T1000 (cell line): ENCODE results near the gene RALGPS2.
"Not testable (repeated sequence)": the region's sequence is repeated elsewhere in the genome, so short reads cannot be mapped to it uniquely, and the experiment has no call there.

Experiments used
- DNase-seq: peaks from one replicate; lab custom pipeline; 2025; ENCODE audit warnings: mixed read lengths; lab: John Stamatoyannopoulos, UW

The RALGPS2 gene

GRCh38 chr1:178781533-178782330, 56.7 kb downstream of the RALGPS2 start:
- DNase-seq, result no peak

DNA sequence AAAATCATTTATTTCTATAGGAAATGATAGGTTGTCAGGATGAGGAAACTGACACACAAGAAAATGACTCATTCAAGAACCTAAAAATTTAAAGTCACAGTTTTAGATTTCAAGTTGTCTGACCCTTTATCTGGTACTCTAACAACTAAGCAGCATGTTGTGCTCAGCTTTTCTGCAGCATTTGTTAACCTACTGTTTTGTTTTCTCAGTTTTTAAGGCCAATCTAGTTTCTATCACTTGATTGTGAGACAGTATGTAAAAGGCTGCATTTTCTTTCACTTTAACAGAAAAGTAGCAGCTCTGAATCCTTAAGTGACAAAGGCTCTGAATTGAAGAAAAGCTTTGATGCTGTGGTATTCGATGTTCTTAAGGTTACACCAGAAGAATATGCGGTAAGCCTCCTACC, 59.1 kb downstream of the RALGPS2 start:
- DNase-seq, result no peak

- DNase-seq, result no peak
These were observed 67.3 kb downstream of the RALGPS2 start for GRCh38 chr1:178792394-178792793.

GRCh38 chr1:178796013-178796412, 71.0 kb downstream of the RALGPS2 start:
- DNase-seq, result no peak

GRCh38 chr1:178797590-178797989, 72.5 kb downstream of the RALGPS2 start:
- no peak for DNase-seq

DNA sequence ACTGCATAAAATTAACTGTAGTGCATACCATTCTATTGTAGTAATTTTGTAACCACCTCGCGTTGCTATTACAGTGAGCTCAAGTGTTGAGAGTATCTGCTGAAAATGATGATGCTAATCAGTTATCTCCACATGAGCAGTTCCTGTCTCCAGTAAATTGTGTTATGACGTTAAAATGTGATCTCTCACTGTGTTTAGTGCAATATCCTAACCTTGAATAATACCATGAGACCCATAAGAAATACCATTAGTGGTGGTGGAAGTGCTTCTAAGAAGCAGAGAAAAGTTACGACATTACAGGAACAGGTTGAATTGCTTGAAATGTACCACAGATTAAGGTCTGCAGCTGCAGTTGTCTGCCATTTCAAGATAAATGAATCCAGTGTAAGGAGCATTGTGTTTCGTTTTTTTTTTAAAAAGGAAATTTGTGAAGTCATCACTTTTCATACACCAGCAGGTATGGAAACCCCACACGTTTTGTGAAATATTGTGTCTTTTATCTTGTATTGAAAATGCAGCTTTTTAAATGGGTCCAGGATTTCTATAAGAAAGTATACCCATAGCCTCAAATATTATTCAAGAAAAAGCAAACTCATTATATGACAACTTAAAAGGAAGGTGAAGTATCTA, 73.3 kb downstream of the RALGPS2 start:
- no peak for DNase-seq

GRCh38 chr1:178802873-178803272, 77.8 kb downstream of the RALGPS2 start:
- no peak for DNase-seq

DNA sequence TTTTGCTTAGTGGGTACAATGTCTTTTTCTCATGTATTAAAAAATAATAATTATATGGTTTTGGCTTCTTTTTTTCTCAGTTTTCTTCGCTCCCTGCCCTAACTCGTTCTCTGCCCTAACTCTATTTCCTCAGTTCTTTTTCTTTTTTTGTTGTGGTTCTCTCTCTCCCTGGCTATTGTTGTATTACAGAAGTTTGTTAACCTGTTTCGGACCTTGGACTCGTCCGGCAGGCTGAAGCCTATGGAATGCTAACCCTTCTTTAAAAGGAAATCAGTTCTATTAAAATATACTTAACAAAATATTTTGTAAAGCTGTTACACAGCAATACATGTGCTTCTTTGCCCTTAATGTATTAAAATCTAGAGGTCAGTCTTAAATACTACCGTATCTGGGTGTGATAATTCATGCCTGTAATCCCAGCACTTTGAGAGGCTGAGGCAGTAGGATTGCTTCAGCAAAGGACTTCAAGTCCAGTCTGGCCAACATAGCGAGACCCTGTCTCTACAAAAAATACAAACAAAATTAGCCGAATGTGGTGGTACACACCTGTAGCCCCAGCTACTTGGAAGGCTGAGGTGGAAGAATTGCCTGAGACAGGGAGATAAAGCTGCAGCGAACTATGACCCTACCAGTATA, 81.7 kb downstream of the RALGPS2 start:
- DNase-seq, result no peak

DNA sequence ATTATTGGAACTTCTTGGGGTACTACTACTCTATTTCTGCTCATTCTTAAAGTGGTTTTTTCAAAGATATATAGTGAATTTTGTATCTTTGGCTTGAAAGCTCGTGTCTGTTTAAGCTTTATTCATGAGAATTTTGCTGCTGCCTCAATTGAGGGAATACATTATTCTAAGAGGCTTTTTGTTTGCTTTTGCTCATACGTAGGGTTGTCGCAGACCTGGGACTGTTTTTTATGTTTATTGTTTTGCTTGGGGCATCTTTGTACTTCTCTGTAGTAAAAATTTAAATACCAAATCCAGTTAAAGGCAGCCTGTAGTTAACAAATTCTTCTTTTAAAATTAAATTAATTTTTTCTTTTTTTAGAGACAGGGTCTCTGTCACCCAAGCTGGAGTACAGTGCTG, 83.5 kb downstream of the RALGPS2 start:
- DNase-seq, result no peak

- no peak for DNase-seq
These were observed 85.5 kb downstream of the RALGPS2 start for GRCh38 chr1:178810585-178810984.

GRCh38 chr1:178818416-178818815, 93.4 kb downstream of the RALGPS2 start:
- DNase-seq, result no peak

- DNase-seq, result no peak
These were observed 94.1 kb downstream of the RALGPS2 start for GRCh38 chr1:178819123-178819522.

DNA sequence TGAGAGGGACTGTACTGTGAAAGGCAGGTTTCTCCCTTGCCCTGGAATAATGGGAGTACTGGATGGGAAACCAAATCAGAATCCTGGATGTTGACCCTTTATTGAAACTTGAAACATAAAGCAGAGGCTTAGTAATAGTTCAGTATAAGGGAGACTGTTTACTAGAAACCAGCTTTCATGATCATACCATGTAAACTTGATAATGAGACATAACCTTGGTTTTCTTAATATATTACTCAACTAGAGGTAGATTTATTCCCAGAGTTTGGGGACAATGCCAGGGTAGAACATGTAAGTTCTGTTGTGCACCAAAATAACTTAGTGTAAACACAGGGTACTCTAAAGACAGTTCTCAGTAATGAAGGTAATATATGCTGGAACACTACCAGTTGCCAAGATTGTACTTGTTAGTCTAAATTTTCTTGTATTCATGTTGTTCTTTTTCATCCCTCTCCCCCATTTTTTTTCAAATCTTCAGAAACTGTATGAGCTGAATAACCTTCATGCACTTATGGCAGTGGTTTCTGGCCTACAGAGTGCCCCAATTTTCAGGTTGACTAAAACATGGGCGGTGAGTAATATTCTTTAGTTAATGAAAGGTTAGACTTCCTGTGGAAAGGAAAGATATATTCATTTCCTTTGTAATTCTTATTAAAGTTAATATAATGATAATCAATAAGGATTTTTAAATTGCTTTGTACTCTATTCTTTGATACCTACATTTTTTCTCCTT, 96.3 kb downstream of the RALGPS2 start:
- no peak for DNase-seq

GRCh38 chr1:178825167-178825566, 100.1 kb downstream of the RALGPS2 start:
- DNase-seq, result no peak

DNA sequence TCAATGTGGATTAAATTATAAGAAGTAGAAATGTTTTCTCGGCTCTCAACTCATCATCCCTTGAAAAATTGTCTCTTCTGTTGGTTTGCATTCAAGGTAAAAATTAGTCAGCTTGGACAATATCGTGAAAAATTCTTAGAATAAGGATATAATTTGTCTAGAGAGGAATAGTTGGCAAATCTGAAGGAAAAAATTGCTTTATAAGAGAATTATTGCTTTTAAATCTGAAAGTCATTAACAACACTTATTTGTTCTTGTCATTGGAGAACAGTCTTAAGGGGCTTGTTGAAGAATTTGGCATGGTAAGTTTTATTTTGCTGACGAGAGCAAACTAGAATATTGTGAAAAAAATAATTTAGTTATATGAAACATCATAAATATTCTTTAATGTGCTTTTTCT, 119.4 kb downstream of the RALGPS2 start:
- no peak for DNase-seq

GRCh38 chr1:178846306-178846705, 121.3 kb downstream of the RALGPS2 start:
- no peak for DNase-seq

GRCh38 chr1:178847396-178847849, 122.4 kb downstream of the RALGPS2 start:
- no peak for DNase-seq

- DNase-seq, result not testable (repeated sequence)
These were observed 122.9 kb downstream of the RALGPS2 start for GRCh38 chr1:178847919-178848318.

GRCh38 chr1:178849918-178850317, 124.9 kb downstream of the RALGPS2 start:
- no peak for DNase-seq

DNA sequence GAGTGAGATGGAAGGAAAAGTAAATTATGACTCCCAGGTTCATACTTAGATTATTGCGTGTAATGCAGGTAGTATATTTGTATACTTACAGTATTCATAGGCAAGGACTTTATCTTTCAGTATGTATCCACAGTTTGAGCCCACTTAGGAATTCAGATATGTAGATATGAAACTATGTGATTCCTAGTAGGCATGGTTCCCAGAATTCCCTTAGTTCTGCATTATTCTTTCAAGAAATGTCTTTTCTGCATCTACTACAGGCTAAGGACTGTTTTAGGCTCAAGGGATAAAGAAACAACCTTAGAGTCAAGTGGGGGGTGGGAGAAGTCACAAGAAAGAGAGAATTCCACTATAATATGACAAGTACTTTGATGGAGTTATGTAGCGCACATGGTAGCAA, 132.1 kb downstream of the RALGPS2 start:
- no peak for DNase-seq

GRCh38 chr1:178862416-178862815, 137.4 kb downstream of the RALGPS2 start:
- no peak for DNase-seq

DNA sequence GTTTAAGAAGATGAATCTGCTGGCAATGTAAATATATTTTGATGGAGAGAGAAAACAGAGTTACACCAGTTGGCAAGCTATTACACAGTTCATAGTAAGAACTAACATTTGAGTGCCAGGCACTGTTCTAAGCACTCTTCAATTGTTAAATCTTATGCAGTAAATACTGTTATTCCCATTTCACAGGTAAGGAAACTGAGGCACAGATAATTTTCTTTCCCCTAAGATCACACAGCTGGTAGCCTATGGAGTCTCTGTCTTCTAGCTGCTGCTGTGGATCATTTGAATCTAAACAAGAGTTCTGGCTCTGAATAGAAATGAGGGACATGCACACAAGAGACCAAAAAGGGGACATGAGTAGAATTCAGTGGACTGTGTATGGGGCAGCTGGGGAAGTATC, 137.8 kb downstream of the RALGPS2 start:
- no peak for DNase-seq
